Mesenchymal stem cell (in vitro differentiated cells and primary cell): ENCODE data around the gene PLEKHG2.

ENCODE experiments used
- DNase-seq: peaks from one replicate; pipeline ENCODE4 v3.0.0-alpha.2; 2013
- H2AFZ ChIP-seq: one replicate; pipeline ENCODE4 v1.6.1; 2013; ENCODE audit warnings: low read depth, mild to moderate bottlenecking, control low read depth, inconsistent platforms, low read length, moderate library complexity
- H2AK5ac ChIP-seq: 2 replicates; pipeline ENCODE4 v1.6.1; 2013; ENCODE audit warnings: low read length, moderate library complexity, mild to moderate bottlenecking, inconsistent platforms; ENCODE audit not compliant: severe bottlenecking
- H2BK120ac ChIP-seq: one replicate; pipeline ENCODE4 v1.6.1; 2013; ENCODE audit warnings: low read depth, mild to moderate bottlenecking, inconsistent platforms, low read length, moderate library complexity
- H2BK12ac ChIP-seq, 2 experiments: one replicate each; pipeline ENCODE4 v1.6.1; 2013; ENCODE audit warnings: inconsistent platforms in 2 of 2, low read length in 2 of 2, mild to moderate bottlenecking in 2 of 2, moderate library complexity in 2 of 2, control low read depth in 1 of 2
- H2BK15ac ChIP-seq: one replicate; pipeline ENCODE4 v1.6.1; 2013; ENCODE audit warnings: mild to moderate bottlenecking, low read depth, inconsistent platforms; ENCODE audit not compliant: poor library complexity, severe bottlenecking
- H2BK5ac ChIP-seq: 2 replicates; pipeline ENCODE4 v1.6.1; 2013; ENCODE audit warnings: low read depth, mild to moderate bottlenecking, low read length, control low read depth, inconsistent platforms; ENCODE audit not compliant: poor library complexity, severe bottlenecking
- H3K14ac ChIP-seq, 2 experiments: one replicate each; pipeline ENCODE4 v1.6.1; 2013; ENCODE audit warnings: inconsistent platforms in 2 of 2, low read length in 2 of 2, control low read depth in 1 of 2, mild to moderate bottlenecking in 1 of 2, moderate library complexity in 1 of 2
- H3K18ac ChIP-seq, 2 experiments: one replicate each; pipeline ENCODE4 v1.6.1; 2013; ENCODE audit warnings: inconsistent platforms in 2 of 2, low read length in 2 of 2, control low read depth in 1 of 2, low read depth in 1 of 2, mild to moderate bottlenecking in 1 of 2
- H3K23ac ChIP-seq, 2 experiments: one replicate each; pipeline ENCODE4 v1.6.1; 2013; ENCODE audit warnings: inconsistent platforms in 2 of 2, low read length in 2 of 2, mild to moderate bottlenecking in 2 of 2, moderate library complexity in 2 of 2, control low read depth in 1 of 2
- H3K27ac ChIP-seq: 2 replicates; pipeline ENCODE4 v1.5.1; 2013; ENCODE audit warnings: mild to moderate bottlenecking, moderate library complexity, low read length, control low read depth, inconsistent platforms; ENCODE audit not compliant: poor library complexity, severe bottlenecking
- H3K27me3 ChIP-seq, 2 experiments: 2 replicates each; pipeline versions ENCODE4 v1.6.1 to v1.7.0; 2013; ENCODE audit warnings: low read length in 2 of 2, mild to moderate bottlenecking in 2 of 2, moderate library complexity in 2 of 2, control low read depth in 1 of 2, inconsistent platforms in 1 of 2; ENCODE audit not compliant: control insufficient read depth in 1 of 2, insufficient read depth in 1 of 2
- H3K36me3 ChIP-seq, 2 experiments: 2 replicates each; pipeline versions ENCODE4 v1.6.1 to v1.7.0; 2013; ENCODE audit warnings: low read length in 2 of 2, control low read depth in 1 of 2, inconsistent platforms in 1 of 2, low read depth in 1 of 2, mild to moderate bottlenecking in 1 of 2; ENCODE audit not compliant: insufficient read depth in 2 of 2, control insufficient read depth in 1 of 2
- H3K4ac ChIP-seq, 2 experiments: one replicate each; pipeline ENCODE4 v1.6.1; 2013; ENCODE audit warnings: inconsistent platforms in 2 of 2, low read length in 2 of 2, mild to moderate bottlenecking in 2 of 2, moderate library complexity in 2 of 2, control low read depth in 1 of 2, low read depth in 1 of 2
- H3K4me1 ChIP-seq: 2 replicates; pipeline ENCODE4 v1.6.1; 2013; ENCODE audit warnings: low read depth, low read length, control low read depth; ENCODE audit not compliant: control insufficient read depth, insufficient read depth
- H3K4me2 ChIP-seq: 2 replicates; pipeline ENCODE4 v1.6.1; 2013; ENCODE audit warnings: low read length, mild to moderate bottlenecking, inconsistent platforms; ENCODE audit not compliant: poor library complexity, severe bottlenecking
- H3K4me3 ChIP-seq, 2 experiments: 2 replicates each; pipeline versions ENCODE4 v1.5.1 to v1.7.0; 2013; ENCODE audit warnings: low read length in 2 of 2, mild to moderate bottlenecking in 2 of 2, control low read depth in 1 of 2, low read depth in 1 of 2; ENCODE audit not compliant: insufficient read depth in 1 of 2
- H3K79me1 ChIP-seq: replicated peaks from 2 replicates; pipeline ENCODE4 v1.6.1; 2013; ENCODE audit warnings: mild to moderate bottlenecking, control low read depth, low read length, inconsistent platforms; ENCODE audit not compliant: poor library complexity, severe bottlenecking
- H3K9ac ChIP-seq: 2 replicates; pipeline ENCODE4 v1.7.0; 2013; ENCODE audit warnings: mild to moderate bottlenecking, low read length, moderate library complexity
- H3K9me3 ChIP-seq: 2 replicates; pipeline ENCODE4 v1.7.0; 2013; ENCODE audit warnings: mild to moderate bottlenecking, low read length; ENCODE audit not compliant: control insufficient read depth
- H4K8ac ChIP-seq: one replicate; pipeline ENCODE4 v1.6.1; 2013; ENCODE audit warnings: inconsistent platforms, mild to moderate bottlenecking, low read length, moderate library complexity
- H4K91ac ChIP-seq: one replicate; pipeline ENCODE4 v1.6.1; 2013; ENCODE audit warnings: mild to moderate bottlenecking, low read length, inconsistent platforms
- WGBS: methylation state at CpG from one replicate; pipeline ENCODE4 v1.1.7; 2013; ENCODE audit warnings: mixed read lengths; 5-methylcytosine and 5-hydroxymethylcytosine counted together

PLEKHG2 gene

GRCh38 chr19:39416152-39417120 is 4.0 kb downstream of the PLEKHG2 start:
- 88% methylated on average over 25 of the region's 27 CpGs for WGBS
- H3K36me3 ChIP-seq, result peaks cover 16 to 62% of the 10 kb centered on the region in 2 experiments
- no peak overlapping the region for H2BK15ac ChIP-seq
- H2AFZ ChIP-seq, result no peak overlapping the region
- no peak overlapping the region for H3K9ac ChIP-seq
- no peak overlapping the region for H3K4me2 ChIP-seq
- no peak overlapping the region for H3K27ac ChIP-seq
- H3K79me1 ChIP-seq, result peaks cover 23% of the 10 kb centered on the region
- H3K27me3 ChIP-seq, result no peaks in the 10 kb centered on the region
- H3K18ac ChIP-seq, result no peak overlapping the region
- no peak overlapping the region for H3K4ac ChIP-seq
- no peaks in the 10 kb centered on the region for H3K9me3 ChIP-seq
- no peak overlapping the region for H2BK5ac ChIP-seq
- H4K8ac ChIP-seq, result no peak overlapping the region
- no peak overlapping the region for H2AK5ac ChIP-seq
- H3K23ac ChIP-seq, result no peak overlapping the region
- H2BK12ac ChIP-seq, result no peak overlapping the region
- no peak overlapping the region for H2BK120ac ChIP-seq
- H3K14ac ChIP-seq, result peak overlapping the region in 1 of 2 experiments; percentile 24
- H3K4me3 ChIP-seq, result no peak overlapping the region
- peak; percentile 22 for DNase-seq
- H3K4me1 ChIP-seq, result peaks cover 29% of the 10 kb centered on the region
- H4K91ac ChIP-seq, result no peak overlapping the region

- Histone ChIP-seq H3K14ac (no peak overlapping the region), H3K18ac (no peak overlapping the region), H4K91ac (no peak overlapping the region), H2BK120ac (no peak overlapping the region), H2BK15ac (no peak overlapping the region), H3K4me2 (no peak overlapping the region), H3K27ac (no peak overlapping the region), H3K4ac (no peak overlapping the region), H3K27me3 (no peaks in the 10 kb centered on the region), H3K9ac (no peak overlapping the region), H3K9me3 (no peaks in the 10 kb centered on the region), H4K8ac (no peak overlapping the region), H3K79me1 (peaks cover 26% of the 10 kb centered on the region), H3K23ac (no peak overlapping the region), H3K4me1 (peaks cover 28% of the 10 kb centered on the region), H3K36me3 (peaks cover 21 to 73% of the 10 kb centered on the region in 2 experiments), H2BK12ac (peak overlapping the region in 1 of 2 experiments; percentile 45), H3K4me3 (no peak overlapping the region), H2AFZ (no peak overlapping the region), H2BK5ac (no peak overlapping the region), H2AK5ac (no peak overlapping the region)
- no peak for DNase-seq
- 93% methylated on average over 24 of the region's 30 CpGs for WGBS
These were observed 5.2 kb downstream of the PLEKHG2 start for GRCh38 chr19:39417463-39418181.

- Histone ChIP-seq H3K14ac (no peak overlapping the region), H3K23ac (no peak overlapping the region), H2AFZ (no peak overlapping the region), H2BK15ac (no peak overlapping the region), H4K91ac (no peak overlapping the region), H2BK12ac (no peak overlapping the region), H3K4me3 (no peak overlapping the region), H2AK5ac (no peak overlapping the region), H3K4me2 (no peak overlapping the region), H3K18ac (no peak overlapping the region), H3K79me1 (peaks cover 32% of the 10 kb centered on the region), H3K9me3 (no peaks in the 10 kb centered on the region), H3K27ac (no peak overlapping the region), H2BK5ac (no peak overlapping the region), H3K4ac (no peak overlapping the region), H4K8ac (no peak overlapping the region), H2BK120ac (no peak overlapping the region), H3K36me3 (peaks cover 31 to 87% of the 10 kb centered on the region in 2 experiments), H3K4me1 (peaks cover 28% of the 10 kb centered on the region), H3K27me3 (no peaks in the 10 kb centered on the region), H3K9ac (no peak overlapping the region)
- peak; percentile 21 for DNase-seq
- 80% methylated on average over 7 of the region's 9 CpGs for WGBS
These were observed 6.5 kb downstream of the PLEKHG2 start for GRCh38 chr19:39419003-39419402.

- Histone ChIP-seq H3K18ac (no peak overlapping the region), H3K27ac (no peak overlapping the region), H2BK120ac (no peak overlapping the region), H4K91ac (no peak overlapping the region), H3K4me3 (no peak overlapping the region), H3K4me2 (no peak overlapping the region), H2AK5ac (no peak overlapping the region), H3K9ac (no peak overlapping the region), H2BK15ac (no peak overlapping the region), H3K9me3 (no peaks in the 10 kb centered on the region), H2AFZ (no peak overlapping the region), H3K14ac (no peak overlapping the region), H3K79me1 (peaks cover 43% of the 10 kb centered on the region), H3K4ac (no peak overlapping the region), H3K36me3 (peaks cover 38 to 96% of the 10 kb centered on the region in 2 experiments), H3K4me1 (peaks cover 16% of the 10 kb centered on the region), H2BK12ac (no peak overlapping the region), H3K23ac (no peak overlapping the region), H3K27me3 (no peaks in the 10 kb centered on the region), H4K8ac (no peak overlapping the region), H2BK5ac (no peak overlapping the region)
- DNase-seq, result peak; percentile 18
- WGBS, result 96% methylated on average over 9 of the region's 15 CpGs
These were observed 8.3 kb downstream of the PLEKHG2 start for GRCh38 chr19:39420769-39421168.
